ENCODE data around the gene GEMIN7.
A peak's percentile ranks its signal among the peaks of the same experiment; 100 is the strongest.

Gene GEMIN7

DNA sequence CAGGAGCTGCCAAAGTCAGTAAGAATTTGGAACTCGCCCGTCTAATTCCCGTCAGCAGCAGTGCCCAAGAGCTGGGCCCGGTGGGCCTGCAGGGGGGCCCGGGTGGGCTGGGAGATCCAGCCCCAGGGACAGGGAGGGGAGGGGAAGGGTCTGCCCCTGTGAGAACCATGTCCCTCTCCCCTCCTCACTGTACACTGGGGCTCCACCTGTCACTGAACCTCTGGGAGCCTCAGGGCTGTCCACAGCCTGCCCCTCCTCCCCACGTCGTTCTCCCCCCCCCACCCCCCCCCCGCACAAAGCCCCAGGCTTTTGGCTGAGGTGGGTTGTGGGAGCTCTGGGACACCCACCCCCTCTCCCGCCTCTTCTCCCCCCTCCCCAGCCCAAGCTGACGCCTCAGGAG is 11.0 kb upstream of the GEMIN7 start:
- Histone ChIP-seq H3K27ac (ENCODE audit: low read depth, low read length, poor library complexity, severe bottlenecking) (peak overlapping the region; percentile 61), H3K4me1 (ENCODE audit: insufficient read depth, low read length, severe bottlenecking) (peaks cover 25% of the 10 kb centered on the region), H3K36me3 (ENCODE audit: insufficient read depth, low read length) (peaks cover 88% of the 10 kb centered on the region), H3K9me2 (ENCODE audit: low read depth, low read length) (no peaks in the 10 kb centered on the region), H3K4me2 (ENCODE audit: low read length) (no peak overlapping the region), H3K9ac (ENCODE audit: low read length) (no peak overlapping the region), H3K4me3 (ENCODE audit: low read depth, low read length, poor library complexity, severe bottlenecking) (no peak overlapping the region), H3K79me2 (ENCODE audit: insufficient read depth, low read length) (no peaks in the 10 kb centered on the region), H3K27me3 (ENCODE audit: insufficient read depth, low read length) (no peaks in the 10 kb centered on the region), H3K9me3 (ENCODE audit: low read length) (no peaks in the 10 kb centered on the region), H3F3A (ENCODE audit: insufficient read depth, low read length) (0 out of 2 replicates have a peak, but pooled peaks cover 6% of the 10 kb centered on the region), H4K20me1 (ENCODE audit: insufficient read depth, low read length) (no peaks in the 10 kb centered on the region), H2AFZ (ENCODE audit: low read length) (no peak overlapping the region)
- TF ChIP-seq CTCF (IDR thresholded peaks at IDR 0.05; ENCODE audit: low read length) (no peak), EZH2 (IDR thresholded peaks at IDR 0.05; ENCODE audit: borderline replicate concordance, low read length) (no peak)

- TF ChIP-seq EZH2 (IDR thresholded peaks at IDR 0.05; ENCODE audit: borderline replicate concordance, low read length) (no peak), CTCF (IDR thresholded peaks at IDR 0.05; ENCODE audit: low read length) (no peak)
- Histone ChIP-seq H3K4me1 (ENCODE audit: insufficient read depth, low read length, severe bottlenecking) (peaks cover 32% of the 10 kb centered on the region), H2AFZ (ENCODE audit: low read length) (no peak overlapping the region), H3K9me3 (ENCODE audit: low read length) (no peaks in the 10 kb centered on the region), H3K9ac (ENCODE audit: low read length) (no peak overlapping the region), H3K4me3 (ENCODE audit: low read depth, low read length, poor library complexity, severe bottlenecking) (no peak overlapping the region), H3K36me3 (ENCODE audit: insufficient read depth, low read length) (peaks cover 80% of the 10 kb centered on the region), H3K79me2 (ENCODE audit: insufficient read depth, low read length) (no peaks in the 10 kb centered on the region), H3K4me2 (ENCODE audit: low read length) (no peak overlapping the region), H3K9me2 (ENCODE audit: low read depth, low read length) (no peaks in the 10 kb centered on the region), H3F3A (ENCODE audit: insufficient read depth, low read length) (0 out of 2 replicates have a peak, but pooled peaks cover 6% of the 10 kb centered on the region), H4K20me1 (ENCODE audit: insufficient read depth, low read length) (no peaks in the 10 kb centered on the region), H3K27ac (ENCODE audit: low read depth, low read length, poor library complexity, severe bottlenecking) (peak overlapping the region; percentile 61), H3K27me3 (ENCODE audit: insufficient read depth, low read length) (no peaks in the 10 kb centered on the region)
These were observed 10.0 kb upstream of the GEMIN7 start for GRCh38 chr19:45069056-45069455.

- no peaks in the 10 kb centered on the region for H3K9me2 ChIP-seq (ENCODE audit: low read depth, low read length)
- no peak overlapping the region for H3K9ac ChIP-seq (ENCODE audit: low read length)
- no peak overlapping the region for H3K4me2 ChIP-seq (ENCODE audit: low read length)
- H3K79me2 ChIP-seq (ENCODE audit: insufficient read depth, low read length) = no peaks in the 10 kb centered on the region
- H3K4me1 ChIP-seq (ENCODE audit: insufficient read depth, low read length, severe bottlenecking) = peaks cover 43% of the 10 kb centered on the region
- no peaks in the 10 kb centered on the region for H3K9me3 ChIP-seq (ENCODE audit: low read length)
- peak overlapping the region; percentile 73 for H3K27ac ChIP-seq (ENCODE audit: low read depth, low read length, poor library complexity, severe bottlenecking)
- 0 out of 2 replicates have a peak, but pooled peaks cover 6% of the 10 kb centered on the region for H3F3A ChIP-seq (ENCODE audit: insufficient read depth, low read length)
- peaks cover 78% of the 10 kb centered on the region for H3K36me3 ChIP-seq (ENCODE audit: insufficient read depth, low read length)
- H4K20me1 ChIP-seq (ENCODE audit: insufficient read depth, low read length) = no peaks in the 10 kb centered on the region
- no peak for TF ChIP-seq EZH2 (IDR thresholded peaks at IDR 0.05; ENCODE audit: borderline replicate concordance, low read length)
- no peak for TF ChIP-seq CTCF (IDR thresholded peaks at IDR 0.05; ENCODE audit: low read length)
- H3K4me3 ChIP-seq (ENCODE audit: low read depth, low read length, poor library complexity, severe bottlenecking) = no peak overlapping the region
- H3K27me3 ChIP-seq (ENCODE audit: insufficient read depth, low read length) = no peaks in the 10 kb centered on the region
- no peak overlapping the region for H2AFZ ChIP-seq (ENCODE audit: low read length)
These were observed 8.8 kb upstream of the GEMIN7 start for GRCh38 chr19:45070214-45070613.

Measured in OCI-LY1 (cell line).